Activated naive CD4-positive, alpha-beta T cell treated with Interleukin-2 at 50 U/mL for 16 hours (primary cell): ENCODE data around the gene NOL9.

Experiments
- DNase-seq: peaks from one replicate; pipeline ENCODE4 v3.0.0-alpha.2; 2020

The NOL9 gene

DNA sequence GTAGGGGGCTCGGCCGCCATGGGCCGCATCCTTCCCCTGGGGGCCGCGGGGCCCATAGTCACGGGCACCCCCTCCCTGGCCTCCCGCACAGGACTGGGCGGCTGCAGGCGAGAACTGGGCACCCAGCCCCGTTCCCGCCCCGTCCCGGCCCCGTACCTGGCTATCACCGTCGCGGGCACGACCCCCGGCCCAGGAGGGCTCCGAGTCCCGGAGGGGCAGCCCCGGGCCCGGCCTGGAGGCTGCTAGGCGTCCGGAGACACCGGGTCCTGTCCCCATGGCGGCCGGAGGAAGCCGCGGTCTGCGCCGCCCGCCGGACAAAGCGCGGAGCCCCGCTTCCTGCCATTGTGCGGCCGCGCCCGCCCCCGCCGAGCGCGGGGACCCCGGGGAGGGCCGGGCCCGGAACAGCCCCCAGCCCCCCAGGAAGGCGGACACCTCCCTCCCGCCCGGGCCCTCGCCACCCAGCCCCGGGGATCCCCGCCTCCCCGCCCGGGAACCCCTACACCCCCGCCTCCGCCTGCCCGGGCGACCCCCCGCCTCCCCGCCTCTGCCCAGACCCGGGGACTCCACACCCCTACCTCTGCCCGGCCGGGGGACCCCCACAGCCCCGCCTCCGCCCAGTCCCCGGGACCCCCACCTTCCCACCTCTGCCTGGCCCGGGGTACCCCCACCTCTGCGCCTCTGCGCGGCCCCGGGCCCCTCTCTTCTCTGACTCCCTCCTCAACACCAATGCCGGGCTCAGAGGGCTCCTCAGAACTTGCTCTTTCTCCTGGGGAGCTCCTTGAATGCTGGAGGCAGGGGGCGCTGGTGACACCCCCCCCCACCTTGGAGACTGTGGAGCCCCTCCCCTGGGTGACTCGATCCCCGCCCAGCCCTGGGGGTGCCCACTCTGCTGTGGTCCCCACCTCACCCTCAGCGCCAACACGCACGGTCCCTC is 68.9 kb downstream of the NOL9 start:
- no peak for DNase-seq

DNA sequence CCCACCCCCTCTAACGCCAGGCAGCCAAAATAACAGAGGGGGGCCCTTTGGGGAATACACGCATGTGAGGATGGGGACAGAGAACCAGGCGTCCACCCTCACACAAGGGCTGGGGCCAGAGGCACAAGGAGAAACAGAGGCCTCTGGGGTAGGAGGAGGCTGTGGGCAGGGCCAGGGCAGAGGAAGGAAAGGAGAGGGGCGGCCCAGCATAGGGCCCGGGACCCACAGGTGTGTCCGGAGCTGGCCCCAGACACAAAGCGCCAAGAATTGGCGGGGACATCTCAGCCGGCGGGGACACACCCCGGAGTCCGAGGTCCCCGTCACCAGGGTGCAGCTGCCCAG is 69.5 kb downstream of the NOL9 start:
- DNase-seq: no peak

DNA sequence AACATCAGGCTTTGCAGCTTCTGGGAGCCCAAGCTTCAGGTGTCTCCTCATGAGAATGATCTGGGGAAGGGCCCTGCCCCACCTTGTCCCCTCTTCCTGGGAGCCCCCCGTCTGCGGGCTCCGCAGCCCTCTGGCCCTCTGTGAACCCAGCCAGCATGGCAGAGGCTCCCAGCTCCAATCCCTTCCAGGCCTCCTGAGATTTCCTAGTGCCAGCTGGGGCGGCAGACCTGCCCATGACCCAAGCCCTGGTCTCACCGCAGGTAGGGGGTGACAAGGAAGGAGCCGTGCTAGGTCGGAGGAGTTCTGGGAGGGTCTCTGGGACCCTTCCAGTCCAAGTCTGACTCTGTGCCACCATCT is 70.6 kb downstream of the NOL9 start:
- DNase-seq: no peak

DNA sequence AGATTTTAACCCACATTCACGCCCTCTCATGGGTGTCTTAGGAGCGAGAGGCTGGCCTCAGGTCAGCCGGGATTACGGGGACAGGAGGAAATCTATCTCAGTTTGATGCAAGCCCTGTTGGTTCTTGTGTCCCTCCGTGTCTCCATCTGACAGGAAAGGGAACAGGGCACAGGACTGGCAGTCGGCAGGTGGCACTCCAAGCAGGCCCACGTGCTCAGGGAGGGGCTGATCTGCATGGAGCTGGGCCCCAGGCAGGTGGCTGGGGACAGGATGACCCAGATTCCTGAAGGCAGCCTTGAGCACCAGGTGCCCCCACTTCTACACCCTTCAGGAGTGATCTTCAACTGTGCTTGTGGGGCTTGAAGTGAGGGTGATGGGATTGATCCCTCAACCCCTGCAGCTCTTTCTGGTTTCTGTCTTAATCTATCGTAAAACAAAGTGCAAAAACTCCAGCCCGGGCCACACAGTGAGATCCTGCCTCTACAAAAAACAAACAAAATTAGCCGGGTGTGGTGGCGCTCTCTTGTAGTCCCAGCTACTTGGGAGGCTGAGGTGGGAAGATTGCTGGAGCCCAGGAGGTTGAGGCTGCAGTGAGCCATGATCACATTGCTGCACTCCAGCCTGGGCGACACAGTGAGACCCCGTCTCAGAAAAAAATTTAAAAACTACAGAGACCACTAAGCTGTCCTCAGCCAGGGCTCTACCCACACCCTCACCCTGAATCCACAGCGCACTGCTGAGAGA is 71.1 kb downstream of the NOL9 start:
- DNase-seq: no peak

DNA sequence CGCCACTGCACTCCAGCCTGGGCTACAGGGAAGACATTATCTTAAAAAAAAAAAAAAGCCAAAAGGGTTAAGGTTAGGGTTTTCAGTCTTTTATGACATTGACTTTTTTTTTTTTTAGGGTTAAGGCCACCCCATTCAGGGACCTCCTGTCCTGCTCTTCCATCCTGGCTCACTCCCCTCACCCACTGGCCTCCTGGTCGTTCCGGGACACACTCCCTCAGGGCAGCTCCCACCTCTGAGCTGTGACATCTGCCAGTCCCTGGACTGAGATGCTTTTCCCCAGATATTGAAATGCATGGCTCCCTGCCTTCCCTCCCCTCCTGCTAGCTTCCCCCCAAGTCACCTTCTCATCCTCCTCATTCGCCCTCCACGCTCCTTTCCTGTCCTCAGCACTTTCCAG is 72.5 kb downstream of the NOL9 start:
- DNase-seq: no peak

DNA sequence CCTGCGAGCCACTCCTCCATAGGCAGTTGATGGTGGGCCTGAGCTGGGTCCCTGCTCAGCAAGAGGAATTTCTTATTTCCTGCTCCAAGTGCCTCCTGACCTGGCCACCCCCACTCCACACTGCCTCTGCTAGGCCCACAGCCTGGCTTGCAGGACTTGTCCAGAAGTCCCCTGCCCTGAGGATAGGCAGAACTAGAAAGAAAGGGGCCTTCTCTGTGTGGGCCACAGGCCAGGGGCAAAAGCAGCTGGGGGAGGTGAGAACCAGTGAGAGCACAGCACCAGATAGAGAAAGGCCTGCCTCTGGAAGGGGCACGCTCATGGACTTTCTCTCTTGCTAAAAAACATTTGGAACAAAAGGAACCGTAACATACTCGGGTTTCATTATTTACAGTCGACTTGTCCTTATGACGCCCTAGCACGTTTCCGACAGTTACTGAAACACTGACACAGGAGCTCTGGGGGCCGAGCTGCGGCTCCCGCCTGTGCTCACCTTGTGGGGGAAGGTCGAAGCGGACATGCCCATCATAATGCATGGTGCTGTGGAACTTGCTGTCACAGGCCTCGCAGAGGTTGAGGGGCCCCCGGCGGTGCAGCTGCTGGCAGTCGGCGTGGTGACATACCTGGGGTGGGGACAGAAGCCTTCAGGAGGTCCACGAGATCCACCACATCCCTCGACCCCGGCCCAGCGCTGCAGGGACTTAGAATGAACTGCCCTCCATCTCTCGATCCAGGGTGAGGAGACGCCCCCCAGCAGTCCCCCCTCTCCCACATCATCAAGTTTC is 77.1 kb downstream of the NOL9 start:
- no peak for DNase-seq

DNA sequence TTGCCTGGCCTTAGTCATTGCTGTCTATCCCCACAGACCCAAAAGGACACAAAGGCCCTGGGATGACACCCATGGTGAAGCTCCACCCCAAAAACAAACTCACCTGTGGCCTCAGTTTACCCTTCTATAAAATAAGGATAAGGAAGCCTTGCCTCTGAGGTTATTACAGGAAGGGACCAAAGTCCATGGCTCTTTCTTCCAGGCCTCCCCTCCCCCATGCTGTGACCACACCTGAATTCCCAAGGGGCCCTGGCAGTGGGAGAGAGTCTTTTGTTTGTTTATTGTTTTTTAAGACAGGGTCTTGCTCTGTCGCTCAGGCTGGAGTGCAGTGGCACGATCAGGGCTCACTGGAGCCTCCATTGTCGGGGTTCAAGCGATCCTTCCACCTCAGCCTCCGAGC is 77.8 kb downstream of the NOL9 start:
- no peak for DNase-seq

DNA sequence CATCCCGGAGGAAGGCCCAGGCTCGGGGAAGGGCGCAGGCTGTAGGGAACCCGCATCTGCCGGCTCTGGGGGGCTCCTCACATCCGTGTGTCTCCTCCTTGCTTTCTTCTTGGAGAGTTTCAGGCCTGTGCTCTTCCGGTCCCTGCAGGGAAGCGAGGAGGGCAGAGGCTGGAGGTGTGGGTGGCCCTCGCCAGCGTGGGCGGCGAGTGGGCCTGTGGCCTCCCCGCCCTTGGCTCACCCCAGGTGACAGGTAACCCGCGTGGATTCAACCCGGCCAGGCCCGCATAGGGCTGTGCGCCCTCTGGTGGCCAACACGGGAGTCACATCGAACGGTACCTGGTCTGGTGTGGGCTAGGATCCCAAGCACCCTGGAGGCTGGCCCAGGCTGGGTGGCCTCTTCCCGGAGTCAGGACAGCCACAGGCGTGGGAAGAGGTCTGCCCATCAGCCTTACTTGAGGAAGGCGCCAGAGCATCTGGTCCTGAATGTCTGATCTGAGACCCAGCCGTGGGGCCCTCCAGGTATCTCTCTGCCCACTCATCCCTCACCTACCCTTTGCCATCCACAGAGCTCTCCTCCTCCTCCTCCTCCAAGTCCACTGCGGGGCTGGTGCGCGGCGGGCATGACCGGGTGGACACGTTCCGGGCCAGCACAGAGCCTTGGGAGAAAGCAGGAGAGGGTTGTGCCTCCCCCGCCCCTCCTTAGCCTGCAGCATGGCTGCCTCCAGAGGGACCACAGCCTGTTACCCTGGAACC is 78.8 kb downstream of the NOL9 start:
- peak; percentile 83 for DNase-seq

DNA sequence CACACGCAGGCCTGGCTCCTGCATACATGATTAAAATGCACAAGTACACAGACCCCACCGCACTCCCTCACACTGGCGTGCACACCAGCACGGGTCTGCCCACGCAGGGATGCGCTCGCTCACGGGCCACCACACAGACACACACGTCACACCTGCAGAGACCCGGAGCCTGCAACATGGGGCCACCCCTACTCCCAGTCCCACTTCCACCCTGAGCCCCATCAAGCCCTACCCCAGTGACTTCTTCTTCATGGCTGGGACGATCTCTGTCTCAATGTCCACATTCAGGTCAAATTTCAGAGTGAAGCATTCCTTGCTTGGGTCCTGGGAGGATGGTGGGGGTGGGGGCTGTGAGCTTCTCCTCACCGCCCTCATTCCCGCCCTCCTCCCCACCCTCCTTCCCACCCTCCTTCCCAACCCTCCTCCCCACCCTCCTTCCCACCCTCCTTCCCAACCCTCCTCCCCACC is 79.5 kb downstream of the NOL9 start:
- DNase-seq: no peak

DNA sequence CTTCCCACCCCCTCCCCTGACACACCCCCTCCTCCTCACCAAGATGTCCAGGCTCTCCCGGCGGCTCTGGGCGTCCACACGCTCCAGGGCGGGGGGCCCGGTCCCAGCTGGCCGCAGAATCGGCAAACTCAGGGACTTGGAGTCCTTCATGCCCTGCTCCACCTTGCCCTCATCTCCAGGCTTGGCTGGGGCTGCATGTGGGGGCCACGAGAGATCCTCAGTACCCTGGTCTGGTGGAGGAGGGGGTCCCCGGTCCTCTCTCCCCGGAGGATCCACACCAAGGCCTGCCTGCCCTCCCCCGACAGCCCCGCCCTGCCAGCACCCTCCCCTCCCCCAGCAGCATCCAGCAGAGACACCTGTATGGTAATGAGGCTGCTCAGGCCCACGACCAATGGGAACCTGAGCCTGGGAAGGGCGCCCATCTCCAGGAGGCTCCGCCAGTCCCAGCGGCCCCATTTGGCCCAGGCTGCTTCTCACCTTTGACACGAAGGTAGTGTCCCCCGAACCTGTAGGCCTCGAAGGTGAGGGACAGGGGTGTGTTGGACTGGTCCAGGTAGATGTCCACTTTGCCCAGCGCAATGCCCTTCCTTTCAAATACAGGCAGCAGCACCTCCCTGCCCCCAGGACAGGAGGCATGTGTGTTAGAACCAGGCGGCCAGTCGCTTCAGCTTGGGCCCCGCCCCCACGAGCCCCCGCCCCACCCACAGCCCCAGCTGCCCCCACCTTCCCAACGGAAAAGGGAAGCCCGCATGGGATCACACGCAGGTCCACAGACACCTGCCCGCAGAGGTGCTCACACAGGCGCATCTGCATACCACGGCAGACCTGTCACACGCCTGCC is 80.1 kb downstream of the NOL9 start:
- DNase-seq: no peak

DNA sequence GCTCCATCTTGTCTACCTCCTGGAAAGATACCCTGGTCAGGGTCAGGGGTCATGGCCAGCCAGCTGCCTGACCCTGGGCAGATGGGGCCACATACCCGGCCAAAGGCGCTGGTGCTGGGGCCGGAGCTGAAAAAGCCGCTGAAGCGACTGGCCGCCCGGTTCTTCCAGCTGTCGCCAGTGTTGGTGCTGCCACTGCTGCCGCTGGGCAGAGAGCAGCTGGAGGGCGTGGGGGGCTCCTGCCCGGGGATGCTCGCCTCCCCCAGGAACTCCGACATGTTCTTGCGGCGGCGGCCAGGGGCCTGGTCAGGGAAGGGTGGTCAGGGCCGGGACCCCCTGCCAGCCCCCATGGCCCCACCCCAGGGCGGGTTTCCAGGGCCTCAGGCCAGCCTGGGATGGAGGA is 81.2 kb downstream of the NOL9 start:
- no peak for DNase-seq

DNA sequence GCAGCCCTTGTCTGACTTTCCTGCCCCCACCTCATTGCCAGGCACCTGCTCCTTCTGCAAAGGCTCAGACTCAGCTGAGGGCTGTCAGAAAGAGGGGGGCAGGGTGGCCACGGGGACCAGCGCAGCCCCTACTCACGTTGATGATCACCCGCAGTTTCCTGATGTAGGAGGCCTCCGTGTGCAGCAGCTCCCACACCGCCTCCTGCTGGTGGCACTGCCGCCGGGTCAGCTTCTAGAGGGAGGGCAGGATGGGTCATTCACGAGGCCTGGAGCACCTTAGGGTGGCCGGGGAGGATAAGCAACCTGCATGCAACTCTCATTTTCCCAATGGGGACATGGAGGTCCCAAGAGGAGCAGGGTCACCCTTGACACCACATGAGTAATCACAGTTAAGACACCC is 81.9 kb downstream of the NOL9 start:
- peak; percentile 32 for DNase-seq

DNA sequence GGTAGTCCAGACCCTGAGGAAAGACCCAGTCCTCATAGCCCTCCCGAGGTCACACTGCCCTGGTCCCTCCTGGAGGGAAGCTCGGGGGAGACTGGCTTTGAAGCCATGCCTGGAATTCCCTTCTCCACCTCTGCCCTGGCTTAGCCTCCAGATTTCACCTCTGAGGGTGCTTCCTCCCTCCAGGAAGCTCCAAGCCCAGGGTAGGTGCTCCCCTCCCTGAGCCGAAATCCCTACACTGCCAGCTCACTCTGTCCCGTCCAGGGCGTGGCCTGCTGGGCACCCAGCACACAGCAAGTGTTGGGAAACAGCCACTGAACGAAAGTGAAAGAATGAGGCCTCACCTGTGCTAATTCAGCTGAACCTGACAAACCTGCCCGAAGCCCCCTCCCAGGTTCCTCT is 82.3 kb downstream of the NOL9 start:
- DNase-seq: no peak
